ENCODE results near the gene FKBP15.

FKBP15 gene

DNA sequence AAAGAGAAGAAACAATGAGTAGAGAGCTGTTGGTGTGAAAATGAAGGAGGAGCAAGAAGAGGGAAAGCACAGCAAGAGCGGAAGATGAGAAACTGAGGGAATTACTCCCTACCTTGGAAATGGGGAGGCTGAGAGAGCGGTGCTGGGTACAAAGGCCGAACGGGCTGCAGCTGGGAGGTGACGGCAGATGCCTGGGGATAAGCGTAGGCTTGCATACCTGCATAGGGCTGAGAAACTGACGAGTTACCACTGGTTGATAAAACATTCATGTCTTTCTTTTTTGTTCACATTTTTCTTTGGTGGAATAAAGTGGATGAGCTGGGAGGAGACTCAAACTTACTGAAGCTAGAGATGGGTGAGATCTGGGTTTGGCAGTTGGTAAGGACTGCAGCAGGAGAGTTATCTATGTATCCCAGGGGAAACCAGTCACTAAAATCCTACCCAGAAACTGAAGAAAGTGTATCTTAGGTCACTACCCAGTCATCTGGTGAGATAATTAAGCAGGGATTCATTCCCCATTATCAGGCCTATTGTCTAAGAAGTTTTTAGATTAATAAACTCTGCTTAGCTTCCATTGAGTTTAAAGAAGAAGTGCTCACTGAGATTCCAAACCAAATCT, 34.8 kb downstream of the FKBP15 start:
- Histone ChIP-seq H3K4me1 (ENCODE audit: control insufficient read depth in 1 of 2, insufficient read depth in 2 of 2, low read length in 2 of 2) (no peaks in the 10 kb centered on the region), H3K36me3 (ENCODE audit: control insufficient read depth in 1 of 2, insufficient read depth in 2 of 2, low read length in 2 of 2) (peaks cover 61 to 86% of the 10 kb centered on the region in 2 donors), H3K4me3 (ENCODE audit: low read depth in 1 of 2, low read length in 2 of 2) (no peak overlapping the region), H3K27me3 (ENCODE audit: control insufficient read depth in 1 of 2, insufficient read depth in 2 of 2, low read length in 2 of 2) (no peaks in the 10 kb centered on the region), H3K9me3 (ENCODE audit: control insufficient read depth in 1 of 2, low read length in 2 of 2) (no peaks in the 10 kb centered on the region), H3K9ac (ENCODE audit: low read depth in 1 of 2, low read length in 2 of 2) (no peak overlapping the region), H3K27ac (ENCODE audit: low read depth, low read length) (no peak overlapping the region)

- H3K4me3 ChIP-seq (ENCODE audit: low read depth in 1 of 2, low read length in 2 of 2): no peak overlapping the region
- H3K9me3 ChIP-seq (ENCODE audit: control insufficient read depth in 1 of 2, low read length in 2 of 2): no peaks in the 10 kb centered on the region
- no peak overlapping the region for H3K27ac ChIP-seq (ENCODE audit: low read depth, low read length)
- H3K9ac ChIP-seq (ENCODE audit: low read depth in 1 of 2, low read length in 2 of 2): no peak overlapping the region
- peaks cover 64 to 87% of the 10 kb centered on the region in 2 donors for H3K36me3 ChIP-seq (ENCODE audit: control insufficient read depth in 1 of 2, insufficient read depth in 2 of 2, low read length in 2 of 2)
- no peaks in the 10 kb centered on the region for H3K27me3 ChIP-seq (ENCODE audit: control insufficient read depth in 1 of 2, insufficient read depth in 2 of 2, low read length in 2 of 2)
- H3K4me1 ChIP-seq (ENCODE audit: control insufficient read depth in 1 of 2, insufficient read depth in 2 of 2, low read length in 2 of 2): peaks cover 0 to 2% of the 10 kb centered on the region in 2 donors
Measured at GRCh38 chr9:113185271-113185670, 35.8 kb downstream of the FKBP15 start.

GRCh38 chr9:113184539-113184938, 36.5 kb downstream of the FKBP15 start:
- Histone ChIP-seq H3K4me1 (ENCODE audit: control insufficient read depth in 1 of 2, insufficient read depth in 2 of 2, low read length in 2 of 2) (peaks cover 0 to 4% of the 10 kb centered on the region in 2 donors), H3K27me3 (ENCODE audit: control insufficient read depth in 1 of 2, insufficient read depth in 2 of 2, low read length in 2 of 2) (no peaks in the 10 kb centered on the region), H3K9ac (ENCODE audit: low read depth in 1 of 2, low read length in 2 of 2) (no peak overlapping the region), H3K27ac (ENCODE audit: low read depth, low read length) (no peak overlapping the region), H3K36me3 (ENCODE audit: control insufficient read depth in 1 of 2, insufficient read depth in 2 of 2, low read length in 2 of 2) (peaks cover 61 to 82% of the 10 kb centered on the region in 2 donors), H3K9me3 (ENCODE audit: control insufficient read depth in 1 of 2, low read length in 2 of 2) (no peaks in the 10 kb centered on the region), H3K4me3 (ENCODE audit: low read depth in 1 of 2, low read length in 2 of 2) (no peak overlapping the region)

DNA sequence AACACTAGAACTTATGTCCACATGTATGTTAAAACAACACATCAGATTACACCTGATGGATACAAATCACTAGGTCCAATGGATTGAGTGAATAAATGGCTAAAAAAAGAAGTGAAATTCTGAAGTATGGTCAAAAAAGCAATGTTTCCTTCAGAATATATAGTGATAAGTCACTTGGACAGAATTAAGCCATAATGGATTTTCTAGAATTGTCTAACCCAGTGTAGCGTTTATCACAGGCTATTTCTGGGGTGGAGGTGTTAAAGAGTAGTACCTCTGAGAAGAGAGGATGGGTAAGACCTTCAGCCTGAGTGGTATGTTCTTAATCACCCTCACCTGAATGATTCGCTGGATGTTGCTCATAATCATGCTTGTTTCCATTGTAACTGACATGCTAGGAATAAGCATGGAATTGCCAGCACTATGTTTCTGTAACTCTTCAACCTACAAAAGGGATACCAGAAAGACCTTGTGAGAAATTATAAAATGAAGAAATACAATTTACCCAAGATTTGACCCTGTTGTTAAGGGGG, 37.1 kb downstream of the FKBP15 start:
- no peaks in the 10 kb centered on the region for H3K27me3 ChIP-seq (ENCODE audit: control insufficient read depth in 1 of 2, insufficient read depth in 2 of 2, low read length in 2 of 2)
- H3K36me3 ChIP-seq (ENCODE audit: control insufficient read depth in 1 of 2, insufficient read depth in 2 of 2, low read length in 2 of 2): peaks cover 61 to 82% of the 10 kb centered on the region in 2 donors
- H3K4me3 ChIP-seq (ENCODE audit: low read depth in 1 of 2, low read length in 2 of 2): no peak overlapping the region
- no peak overlapping the region for H3K9ac ChIP-seq (ENCODE audit: low read depth in 1 of 2, low read length in 2 of 2)
- no peak overlapping the region for H3K27ac ChIP-seq (ENCODE audit: low read depth, low read length)
- peaks cover 0 to 4% of the 10 kb centered on the region in 2 donors for H3K4me1 ChIP-seq (ENCODE audit: control insufficient read depth in 1 of 2, insufficient read depth in 2 of 2, low read length in 2 of 2)
- no peaks in the 10 kb centered on the region for H3K9me3 ChIP-seq (ENCODE audit: control insufficient read depth in 1 of 2, low read length in 2 of 2)

- peaks cover 61 to 85% of the 10 kb centered on the region in 2 donors for H3K36me3 ChIP-seq (ENCODE audit: control insufficient read depth in 1 of 2, insufficient read depth in 2 of 2, low read length in 2 of 2)
- H3K27ac ChIP-seq (ENCODE audit: low read depth, low read length): no peak overlapping the region
- no peaks in the 10 kb centered on the region for H3K27me3 ChIP-seq (ENCODE audit: control insufficient read depth in 1 of 2, insufficient read depth in 2 of 2, low read length in 2 of 2)
- no peak overlapping the region for H3K9ac ChIP-seq (ENCODE audit: low read depth in 1 of 2, low read length in 2 of 2)
- no peaks in the 10 kb centered on the region for H3K9me3 ChIP-seq (ENCODE audit: control insufficient read depth in 1 of 2, low read length in 2 of 2)
- no peak overlapping the region for H3K4me3 ChIP-seq (ENCODE audit: low read depth in 1 of 2, low read length in 2 of 2)
- peaks cover 0 to 4% of the 10 kb centered on the region in 2 donors for H3K4me1 ChIP-seq (ENCODE audit: control insufficient read depth in 1 of 2, insufficient read depth in 2 of 2, low read length in 2 of 2)
Measured at GRCh38 chr9:113181165-113181564, 39.9 kb downstream of the FKBP15 start.

DNA sequence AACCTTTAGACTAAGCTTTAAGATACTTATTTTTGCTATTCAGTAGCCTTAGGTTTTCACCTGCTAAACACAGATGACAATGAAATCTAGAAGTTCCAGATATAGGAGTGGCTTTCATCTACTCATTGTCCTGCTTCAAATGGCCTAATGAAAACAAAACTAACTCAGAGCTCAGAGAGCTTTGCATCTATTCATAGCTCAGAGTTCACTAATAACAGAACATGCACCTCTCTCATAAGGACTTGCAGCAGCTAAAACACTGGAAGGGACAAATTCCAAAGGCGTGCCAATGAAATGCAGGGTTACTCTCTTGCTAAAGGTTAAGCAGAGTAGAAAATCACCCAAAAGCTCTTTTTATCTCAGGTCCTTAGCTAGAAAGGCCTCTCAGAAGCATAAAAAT, 41.2 kb downstream of the FKBP15 start:
- H3K27me3 ChIP-seq (ENCODE audit: control insufficient read depth in 1 of 2, insufficient read depth in 2 of 2, low read length in 2 of 2): no peaks in the 10 kb centered on the region
- H3K4me3 ChIP-seq (ENCODE audit: low read depth in 1 of 2, low read length in 2 of 2): no peak overlapping the region
- H3K9me3 ChIP-seq (ENCODE audit: control insufficient read depth in 1 of 2, low read length in 2 of 2): no peaks in the 10 kb centered on the region
- peaks cover 59 to 78% of the 10 kb centered on the region in 2 donors for H3K36me3 ChIP-seq (ENCODE audit: control insufficient read depth in 1 of 2, insufficient read depth in 2 of 2, low read length in 2 of 2)
- H3K9ac ChIP-seq (ENCODE audit: low read depth in 1 of 2, low read length in 2 of 2): no peak overlapping the region
- H3K4me1 ChIP-seq (ENCODE audit: control insufficient read depth in 1 of 2, insufficient read depth in 2 of 2, low read length in 2 of 2): peaks cover 0 to 4% of the 10 kb centered on the region in 2 donors
- H3K27ac ChIP-seq (ENCODE audit: low read depth, low read length): no peak overlapping the region

DNA sequence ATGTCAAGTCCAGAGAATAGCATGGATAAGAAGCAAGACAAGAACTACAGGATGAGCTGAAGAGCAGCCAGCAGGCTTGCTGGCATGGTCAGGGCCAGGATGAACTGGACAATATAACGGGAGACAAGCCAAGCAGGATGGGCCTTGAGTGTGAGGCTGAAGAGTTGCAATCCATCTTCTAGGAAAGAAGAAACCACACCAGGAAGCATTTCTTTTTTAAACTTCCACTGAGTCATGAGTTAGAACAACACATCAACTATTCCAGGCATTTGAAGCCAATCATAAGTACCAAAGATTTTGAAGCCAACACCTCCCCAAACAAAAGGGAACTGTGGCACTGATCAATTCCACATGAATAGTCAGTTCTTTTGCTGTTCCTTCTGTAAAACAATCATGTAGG, 43.0 kb downstream of the FKBP15 start:
- Histone ChIP-seq H3K36me3 (ENCODE audit: control insufficient read depth in 1 of 2, insufficient read depth in 2 of 2, low read length in 2 of 2) (peaks cover 56 to 75% of the 10 kb centered on the region in 2 donors), H3K4me1 (ENCODE audit: control insufficient read depth in 1 of 2, insufficient read depth in 2 of 2, low read length in 2 of 2) (peaks cover 0 to 4% of the 10 kb centered on the region in 2 donors), H3K4me3 (ENCODE audit: low read depth in 1 of 2, low read length in 2 of 2) (no peak overlapping the region), H3K9me3 (ENCODE audit: control insufficient read depth in 1 of 2, low read length in 2 of 2) (no peaks in the 10 kb centered on the region), H3K27ac (ENCODE audit: low read depth, low read length) (no peak overlapping the region), H3K9ac (ENCODE audit: low read depth in 1 of 2, low read length in 2 of 2) (no peak overlapping the region), H3K27me3 (ENCODE audit: control insufficient read depth in 1 of 2, insufficient read depth in 2 of 2, low read length in 2 of 2) (no peaks in the 10 kb centered on the region)

DNA sequence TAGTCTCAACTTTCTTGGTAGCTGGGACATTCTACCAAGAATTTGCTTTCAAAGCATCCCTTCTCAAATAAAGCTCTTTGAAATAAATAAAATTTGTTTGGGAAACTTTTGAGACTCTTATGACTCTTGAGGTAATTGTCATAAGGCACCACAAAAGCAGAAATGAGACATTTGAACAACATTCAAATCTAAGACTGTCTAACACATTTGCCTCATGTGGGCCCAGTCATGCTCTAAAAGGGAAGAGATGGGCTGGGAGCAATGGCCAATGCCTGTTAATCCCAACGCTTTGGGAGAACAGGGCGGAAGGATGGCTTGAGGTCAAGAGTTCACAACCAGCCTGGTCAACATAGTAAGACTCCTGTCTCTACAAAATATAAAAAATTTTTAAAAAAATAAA, 43.8 kb downstream of the FKBP15 start:
- Histone ChIP-seq H3K9me3 (ENCODE audit: control insufficient read depth in 1 of 2, low read length in 2 of 2) (no peaks in the 10 kb centered on the region), H3K36me3 (ENCODE audit: control insufficient read depth in 1 of 2, insufficient read depth in 2 of 2, low read length in 2 of 2) (peaks cover 54 to 75% of the 10 kb centered on the region in 2 donors), H3K9ac (ENCODE audit: low read depth in 1 of 2, low read length in 2 of 2) (no peak overlapping the region), H3K4me1 (ENCODE audit: control insufficient read depth in 1 of 2, insufficient read depth in 2 of 2, low read length in 2 of 2) (peaks cover 0 to 4% of the 10 kb centered on the region in 2 donors), H3K27ac (ENCODE audit: low read depth, low read length) (no peak overlapping the region), H3K4me3 (ENCODE audit: low read depth in 1 of 2, low read length in 2 of 2) (no peak overlapping the region), H3K27me3 (ENCODE audit: control insufficient read depth in 1 of 2, insufficient read depth in 2 of 2, low read length in 2 of 2) (no peaks in the 10 kb centered on the region)

DNA sequence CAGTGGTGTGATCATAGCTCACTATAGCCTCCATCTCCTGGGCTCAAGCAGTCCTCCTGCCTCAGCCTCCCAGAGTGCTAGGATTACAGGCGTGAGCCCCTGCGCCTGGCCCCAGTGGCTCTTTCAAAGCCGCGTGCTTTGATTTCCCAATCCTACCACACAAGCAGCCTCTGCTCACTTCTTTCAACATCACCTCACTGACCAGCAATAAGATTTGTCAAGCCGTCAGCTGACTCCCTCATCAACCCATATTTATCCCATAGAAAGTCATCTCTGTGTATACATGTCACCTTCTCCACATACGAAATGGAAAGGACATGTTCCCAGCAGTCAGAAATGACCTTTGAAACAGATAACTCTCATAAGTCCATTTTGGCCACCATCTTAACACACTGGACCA, 44.3 kb downstream of the FKBP15 start:
- H3K27ac ChIP-seq (ENCODE audit: low read depth, low read length): no peak overlapping the region
- peaks cover 49 to 70% of the 10 kb centered on the region in 2 donors for H3K36me3 ChIP-seq (ENCODE audit: control insufficient read depth in 1 of 2, insufficient read depth in 2 of 2, low read length in 2 of 2)
- H3K4me3 ChIP-seq (ENCODE audit: low read depth in 1 of 2, low read length in 2 of 2): no peak overlapping the region
- no peak overlapping the region for H3K9ac ChIP-seq (ENCODE audit: low read depth in 1 of 2, low read length in 2 of 2)
- peaks cover 0 to 4% of the 10 kb centered on the region in 2 donors for H3K4me1 ChIP-seq (ENCODE audit: control insufficient read depth in 1 of 2, insufficient read depth in 2 of 2, low read length in 2 of 2)
- H3K27me3 ChIP-seq (ENCODE audit: control insufficient read depth in 1 of 2, insufficient read depth in 2 of 2, low read length in 2 of 2): no peaks in the 10 kb centered on the region
- no peaks in the 10 kb centered on the region for H3K9me3 ChIP-seq (ENCODE audit: control insufficient read depth in 1 of 2, low read length in 2 of 2)

GRCh38 chr9:113173341-113173740, 47.7 kb downstream of the FKBP15 start:
- Histone ChIP-seq H3K27me3 (ENCODE audit: control insufficient read depth in 1 of 2, insufficient read depth in 2 of 2, low read length in 2 of 2) (no peaks in the 10 kb centered on the region), H3K27ac (ENCODE audit: low read depth, low read length) (no peak overlapping the region), H3K36me3 (ENCODE audit: control insufficient read depth in 1 of 2, insufficient read depth in 2 of 2, low read length in 2 of 2) (peaks cover 61 to 79% of the 10 kb centered on the region in 2 donors), H3K9ac (ENCODE audit: low read depth in 1 of 2, low read length in 2 of 2) (no peak overlapping the region), H3K4me1 (ENCODE audit: control insufficient read depth in 1 of 2, insufficient read depth in 2 of 2, low read length in 2 of 2) (no peaks in the 10 kb centered on the region), H3K4me3 (ENCODE audit: low read depth in 1 of 2, low read length in 2 of 2) (no peak overlapping the region), H3K9me3 (ENCODE audit: control insufficient read depth in 1 of 2, low read length in 2 of 2) (no peaks in the 10 kb centered on the region)
